Measurements from ENCODE around the gene PCSK1N. TPM values are rescaled to one million over a fixed set of nuclear protein-coding genes. Genes with fewer than 3 reads are reported as not detected.

Gene PCSK1N
- polyA plus RNA-seq, 1 of the 3 experiments (the other 2 are of a cell fraction): 35.0 TPM

DNA sequence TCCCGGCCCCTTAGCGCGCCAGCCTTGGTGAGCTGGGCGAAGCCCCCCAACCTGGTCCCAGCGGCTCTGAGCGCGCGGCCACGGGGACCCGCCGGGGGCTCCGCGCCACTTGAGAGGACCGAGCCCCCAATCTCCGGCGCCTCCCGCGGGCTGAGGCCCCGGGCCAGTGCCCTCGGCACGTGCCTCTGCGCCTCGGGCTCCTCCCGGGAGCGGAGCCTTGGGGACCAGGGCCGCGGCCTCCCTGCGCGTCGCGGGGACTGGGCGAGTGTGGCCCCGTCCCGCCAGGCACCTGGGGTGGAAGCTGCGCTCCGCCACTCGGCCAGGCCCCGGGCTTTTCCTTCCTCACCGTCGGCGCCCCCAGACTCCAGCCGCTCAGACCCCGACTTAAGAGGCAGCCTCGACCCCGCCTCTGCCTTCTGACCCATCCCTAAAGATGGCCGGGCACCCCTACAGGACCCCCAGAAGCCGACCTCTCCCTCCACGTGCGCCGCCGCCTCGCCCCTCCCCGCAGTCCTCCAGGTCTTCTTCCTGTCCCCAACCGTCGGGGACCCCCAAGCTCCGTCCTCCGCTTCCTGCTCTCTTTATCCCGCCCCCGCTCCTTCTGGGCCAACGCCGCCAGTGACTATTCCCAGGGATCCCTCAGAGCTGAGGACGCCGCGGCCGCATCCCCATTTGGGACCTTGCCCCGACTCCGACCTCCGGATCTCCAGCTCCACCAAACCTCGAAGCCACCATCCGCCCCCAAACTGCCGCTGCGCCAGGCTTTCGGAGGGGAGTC lies 8.3 kb downstream of the PCSK1N start:
- H4K20me1 ChIP-seq (ENCODE audit: insufficient read depth): no peaks in the 10 kb centered on the region
- H3K4me3 ChIP-seq (ENCODE audit: low read depth in 2 of 2, low read length in 1 of 2): no peak overlapping the region
- no peak overlapping the region for H3K4me2 ChIP-seq
- TF ChIP-seq POLR2AphosphoS5 (IDR thresholded peaks at IDR 0.05; ENCODE audit: low read depth, low read length) (no peak), EP300 (IDR thresholded peaks at IDR 0.05; ENCODE audit: borderline replicate concordance in 1 of 2, low read depth in 1 of 2, low read length in 1 of 2) (no peak), RFX5 (IDR thresholded peaks at IDR 0.05; ENCODE audit: low read length) (no peak), SIN3A (IDR thresholded peaks at IDR 0.05; ENCODE audit: borderline replicate concordance, low read depth, low read length) (no peak), GABPA (IDR thresholded peaks at IDR 0.05; ENCODE audit: low read depth) (no peak), CTCF (IDR thresholded peaks at IDR 0.05) (no peak), FOXJ3 (CRISPR knock-in tag; IDR thresholded peaks at IDR 0.05) (no peak), MAX (IDR thresholded peaks at IDR 0.05; ENCODE audit: low read depth) (no peak), EZH2phosphoT487 (IDR thresholded peaks at IDR 0.05; ENCODE audit: borderline replicate concordance, low read depth) (no peak), JUND (IDR thresholded peaks at IDR 0.05) (no peak), RAD21 (IDR thresholded peaks at IDR 0.05; ENCODE audit: low read length) (no peak), CHD2 (IDR thresholded peaks at IDR 0.05; ENCODE audit: low read length, partially characterized antibody) (no peak), TAF1 (IDR thresholded peaks at IDR 0.05; ENCODE audit: borderline replicate concordance, low read depth, low read length) (no peak), NFIC (IDR thresholded peaks at IDR 0.05; ENCODE audit: borderline replicate concordance) (no peak)
- TF ChIP-seq, protein P1, sequence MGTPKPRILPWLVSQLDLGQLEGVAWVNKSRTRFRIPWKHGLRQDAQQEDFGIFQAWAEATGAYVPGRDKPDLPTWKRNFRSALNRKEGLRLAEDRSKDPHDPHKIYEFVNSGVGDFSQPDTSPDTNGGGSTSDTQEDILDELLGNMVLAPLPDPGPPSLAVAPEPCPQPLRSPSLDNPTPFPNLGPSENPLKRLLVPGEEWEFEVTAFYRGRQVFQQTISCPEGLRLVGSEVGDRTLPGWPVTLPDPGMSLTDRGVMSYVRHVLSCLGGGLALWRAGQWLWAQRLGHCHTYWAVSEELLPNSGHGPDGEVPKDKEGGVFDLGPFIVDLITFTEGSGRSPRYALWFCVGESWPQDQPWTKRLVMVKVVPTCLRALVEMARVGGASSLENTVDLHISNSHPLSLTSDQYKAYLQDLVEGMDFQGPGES (IDR thresholded peaks at IDR 0.05; ENCODE audit: low read depth, low read length): no peak
- TF ChIP-seq, protein P2, sequence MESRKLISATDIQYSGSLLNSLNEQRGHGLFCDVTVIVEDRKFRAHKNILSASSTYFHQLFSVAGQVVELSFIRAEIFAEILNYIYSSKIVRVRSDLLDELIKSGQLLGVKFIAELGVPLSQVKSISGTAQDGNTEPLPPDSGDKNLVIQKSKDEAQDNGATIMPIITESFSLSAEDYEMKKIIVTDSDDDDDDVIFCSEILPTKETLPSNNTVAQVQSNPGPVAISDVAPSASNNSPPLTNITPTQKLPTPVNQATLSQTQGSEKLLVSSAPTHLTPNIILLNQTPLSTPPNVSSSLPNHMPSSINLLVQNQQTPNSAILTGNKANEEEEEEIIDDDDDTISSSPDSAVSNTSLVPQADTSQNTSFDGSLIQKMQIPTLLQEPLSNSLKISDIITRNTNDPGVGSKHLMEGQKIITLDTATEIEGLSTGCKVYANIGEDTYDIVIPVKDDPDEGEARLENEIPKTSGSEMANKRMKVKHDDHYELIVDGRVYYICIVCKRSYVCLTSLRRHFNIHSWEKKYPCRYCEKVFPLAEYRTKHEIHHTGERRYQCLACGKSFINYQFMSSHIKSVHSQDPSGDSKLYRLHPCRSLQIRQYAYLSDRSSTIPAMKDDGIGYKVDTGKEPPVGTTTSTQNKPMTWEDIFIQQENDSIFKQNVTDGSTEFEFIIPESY (IDR thresholded peaks at IDR 0.05; ENCODE audit: borderline replicate concordance, low read depth): no peak
- TF ChIP-seq, protein P3, sequence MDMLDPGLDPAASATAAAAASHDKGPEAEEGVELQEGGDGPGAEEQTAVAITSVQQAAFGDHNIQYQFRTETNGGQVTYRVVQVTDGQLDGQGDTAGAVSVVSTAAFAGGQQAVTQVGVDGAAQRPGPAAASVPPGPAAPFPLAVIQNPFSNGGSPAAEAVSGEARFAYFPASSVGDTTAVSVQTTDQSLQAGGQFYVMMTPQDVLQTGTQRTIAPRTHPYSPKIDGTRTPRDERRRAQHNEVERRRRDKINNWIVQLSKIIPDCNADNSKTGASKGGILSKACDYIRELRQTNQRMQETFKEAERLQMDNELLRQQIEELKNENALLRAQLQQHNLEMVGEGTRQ (IDR thresholded peaks at IDR 0.05; ENCODE audit: borderline replicate concordance, low read depth, low read length): no peak
- no peak overlapping the region for H2AFZ ChIP-seq (ENCODE audit: low read depth)
- H3K4me1 ChIP-seq (ENCODE audit: control insufficient read depth in 1 of 2, insufficient read depth in 2 of 2, low read depth in 1 of 2, low read length in 1 of 2): no peaks in the 10 kb centered on the region
- H3K27me3 ChIP-seq (ENCODE audit: insufficient read depth): peaks cover 10% of the 10 kb centered on the region; the same call in 1 of the 2 replicates
- WGBS (ENCODE audit: low lambda C conversion rate): 73% methylated on average over 42 of the region's 73 CpGs
- no peaks in the 10 kb centered on the region for H3K36me3 ChIP-seq (replicated peaks in 1 of 2; ENCODE audit: control insufficient read depth in 1 of 2, insufficient read depth in 2 of 2, low read length in 1 of 2)
- H3K79me2 ChIP-seq (ENCODE audit: insufficient read depth): no peaks in the 10 kb centered on the region
- H3K9ac ChIP-seq: no peak overlapping the region
- no peaks in the 10 kb centered on the region for H3K9me2 ChIP-seq
- peak; percentile 30 for DNase-seq
- ChIA-PET CTCF (no interaction called here), POLR2A (no interaction called here)
- H3K27ac ChIP-seq (ENCODE audit: low read depth in 2 of 2, low read length in 1 of 2): no peak overlapping the region
- no peaks in the 10 kb centered on the region for H3K9me3 ChIP-seq
- no peaks in the 10 kb centered on the region for H3F3A ChIP-seq (replicated peaks; ENCODE audit: insufficient read depth)

Data from SK-N-SH (cell line).